Measurements from ENCODE around the gene TLR5.

- no peak for TF ChIP-seq EZH2phosphoT487 (IDR thresholded peaks at IDR 0.05; ENCODE audit: insufficient read depth, low read depth)
- no peak for TF ChIP-seq EZH2 (IDR thresholded peaks at IDR 0.05; ENCODE audit: insufficient read depth, poor library complexity, severe bottlenecking)
Observed at GRCh38 chr1:223180731-223181321, 37.8 kb upstream of the TLR5 start.
